Measurements from ENCODE around the gene KIF4B. TPM values are rescaled to one million over a fixed set of nuclear protein-coding genes. Genes with fewer than 3 reads are reported as not detected.
A peak's percentile ranks its signal among the peaks of the same experiment; 100 is the strongest.

The KIF4B gene
- total and polyA plus RNA-seq, 2 of the 13 experiments (the other 11 are each of a cell fraction or from before 2014, with no cell fraction given), result 0.04 TPM; not detected in 1

- TF ChIP-seq E2F5 (CRISPR knock-in tag; conservative IDR thresholded peaks at IDR 0.05), result no peak
- TF ChIP-seq ERF (CRISPR knock-in tag; IDR thresholded peaks at IDR 0.05), result peak; percentile 48; the same call in 1 of the 2 replicates
- no peak for TF ChIP-seq MAF1 (CRISPR knock-in tag; IDR thresholded peaks at IDR 0.05; ENCODE audit: borderline replicate concordance)
- no peak for TF ChIP-seq ZNF747 (CRISPR knock-in tag; IDR thresholded peaks at IDR 0.05; ENCODE audit: borderline replicate concordance)
- TF ChIP-seq ZMAT5 (CRISPR knock-in tag; IDR thresholded peaks at IDR 0.05; ENCODE audit: borderline replicate concordance, low read depth), result no peak
- 0 out of 2 replicates have a peak, but pooled peaks have one; percentile 47 for TF ChIP-seq IRF2 (CRISPR knock-in tag; IDR thresholded peaks at IDR 0.05)
- TF ChIP-seq NFIB (CRISPR knock-in tag; IDR thresholded peaks at IDR 0.05; ENCODE audit: borderline replicate concordance), result no peak
- no peak for TF ChIP-seq ZNF773 (CRISPR knock-in tag; IDR thresholded peaks at IDR 0.05; ENCODE audit: borderline replicate concordance)
- TF ChIP-seq MYC (CRISPR knock-in tag; IDR thresholded peaks at IDR 0.05; ENCODE audit: borderline replicate concordance), result no peak
- TF ChIP-seq BRCA1 (CRISPR knock-in tag; IDR thresholded peaks at IDR 0.05), result no peak
- no peak for TF ChIP-seq ZNF276 (CRISPR knock-in tag; IDR thresholded peaks at IDR 0.05; ENCODE audit: low read depth)
- 0 out of 2 replicates have a peak, but pooled peaks have one; percentile 7 for TF ChIP-seq ZNF280D (CRISPR knock-in tag; IDR thresholded peaks at IDR 0.05)
- TF ChIP-seq CEBPB (IDR thresholded peaks at IDR 0.05; ENCODE audit: borderline replicate concordance, low read depth, low read length), result peak; percentile 78
- TF ChIP-seq JUND (CRISPR knock-in tag; IDR thresholded peaks at IDR 0.05), result peak; percentile 94
- peak; percentile 27; the same call in 1 of the 2 replicates for TF ChIP-seq KDM3A (CRISPR knock-in tag; IDR thresholded peaks at IDR 0.05; ENCODE audit: low read depth)
- peak; percentile 85 for TF ChIP-seq SALL1 (CRISPR knock-in tag; IDR thresholded peaks at IDR 0.05)
- TF ChIP-seq FOXO4 (CRISPR knock-in tag; conservative IDR thresholded peaks at IDR 0.05), result no peak
- no peak for TF ChIP-seq FOXP4 (CRISPR knock-in tag; IDR thresholded peaks at IDR 0.05)
- TF ChIP-seq HHEX (CRISPR knock-in tag; IDR thresholded peaks at IDR 0.05), result 0 out of 2 replicates have a peak, but pooled peaks have one; percentile 19
- TF ChIP-seq GABPB1 (CRISPR knock-in tag; IDR thresholded peaks at IDR 0.05), result peak; percentile 24; the same call in 1 of the 2 replicates
- 0 out of 2 replicates have a peak, but pooled peaks have one; percentile 38 for TF ChIP-seq ZNF335 (CRISPR knock-in tag; IDR thresholded peaks at IDR 0.05)
Observed at GRCh38 chr5:155008669-155009068, 4.9 kb upstream of the KIF4B start (continued).

Measured in HepG2 (cell line).